ACC112 (cell line): Measurements from ENCODE around the gene PLAAT3.
"Not testable (repeated sequence)": the region's sequence is repeated elsewhere in the genome, so short reads cannot be mapped to it uniquely, and the experiment has no call there.

Experiments
- H2AFZ ChIP-seq: fragments of 200-600 bp; sonication (generic); one replicate; pipeline ENCODE4 v1.6.0; 2017; ENCODE audit warnings: antibody characterized with exemption, low read length; ENCODE audit not compliant: unreplicated experiment
- H3K27ac ChIP-seq: fragments of 200-600 bp; sonication (generic); 2 replicates; pipeline ENCODE4 v1.5.1; 2014; ENCODE audit warnings: low read depth, mild to moderate bottlenecking, antibody characterized with exemption, low read length, moderate library complexity
- H3K27me3 ChIP-seq: fragments of 200-600 bp; sonication (generic); 2 replicates; pipeline ENCODE4 v1.6.1; 2014; ENCODE audit warnings: mild to moderate bottlenecking, antibody characterized with exemption, low read length, moderate library complexity, mixed read lengths; ENCODE audit not compliant: insufficient read depth
- H3K36me3 ChIP-seq: fragments of 200-600 bp; sonication (generic); 2 replicates; pipeline ENCODE4 v1.6.1; 2016; ENCODE audit warnings: mild to moderate bottlenecking, antibody characterized with exemption, low read length, moderate library complexity, mixed read lengths; ENCODE audit not compliant: insufficient read depth
- H3K4me1 ChIP-seq: fragments of 200-600 bp; sonication (generic); one replicate; pipeline ENCODE4 v1.6.1; 2016; ENCODE audit warnings: low read length, mixed read lengths; ENCODE audit not compliant: insufficient read depth, unreplicated experiment, control insufficient read depth
- H3K4me3 ChIP-seq: fragments of 200-600 bp; sonication (generic); 2 replicates; pipeline ENCODE4 v1.5.1; 2014; ENCODE audit warnings: mild to moderate bottlenecking, low read depth, low read length
- H3K79me2 ChIP-seq: fragments of 200-600 bp; sonication (generic); one replicate; pipeline ENCODE4 v1.6.0; 2016; ENCODE audit warnings: low read length; ENCODE audit not compliant: control insufficient read depth, unreplicated experiment, insufficient read depth

The PLAAT3 gene

DNA sequence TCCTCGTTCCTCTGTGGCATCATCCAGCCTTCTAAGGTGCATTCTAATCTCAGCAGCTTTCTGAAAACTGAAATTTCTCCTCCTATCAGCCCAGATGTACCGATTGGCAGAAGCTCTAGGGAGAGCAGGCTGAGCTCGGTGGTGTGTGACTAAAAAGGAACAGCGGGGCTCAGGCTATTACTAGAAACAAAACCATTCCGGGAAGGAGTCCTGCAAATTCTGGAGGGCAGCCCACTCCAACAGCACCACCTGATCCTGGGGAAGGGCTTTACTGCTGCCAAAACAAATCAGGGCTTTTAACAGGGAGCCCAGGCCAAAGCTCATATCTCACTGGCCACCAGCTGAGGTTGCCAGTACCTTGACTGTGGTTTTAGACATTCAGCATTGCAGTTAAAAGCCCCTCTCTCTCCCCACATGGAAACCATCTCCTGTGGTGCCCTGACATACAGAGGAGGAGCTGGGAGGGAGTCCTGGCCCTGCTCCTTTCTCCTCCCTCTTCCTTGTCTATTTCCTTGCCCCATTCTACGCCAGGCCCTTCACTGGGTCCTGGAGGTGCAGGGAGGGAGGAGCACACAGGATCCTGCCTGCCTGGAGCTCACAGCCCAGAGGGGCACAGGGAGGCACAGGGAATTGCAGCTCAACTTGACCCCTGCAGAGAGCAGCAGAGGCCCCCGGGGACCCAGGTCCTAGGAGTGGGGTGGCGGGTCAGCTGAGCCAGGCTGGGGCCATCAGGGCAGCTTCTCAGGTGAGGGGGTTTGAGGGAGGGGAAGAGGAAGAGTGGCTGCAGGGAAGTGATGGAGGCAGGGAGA, 76.7 kb downstream of the PLAAT3 start:
- H2AFZ ChIP-seq: peak overlapping the region; percentile 36
- no peaks in the 10 kb centered on the region for H3K79me2 ChIP-seq
- H3K27ac ChIP-seq: peak overlapping the region; percentile 49
- peak overlapping the region; percentile 71 for H3K4me3 ChIP-seq
- H3K27me3 ChIP-seq: no peaks in the 10 kb centered on the region
- peaks cover 21% of the 10 kb centered on the region for H3K4me1 ChIP-seq
- no peaks in the 10 kb centered on the region for H3K36me3 ChIP-seq

DNA sequence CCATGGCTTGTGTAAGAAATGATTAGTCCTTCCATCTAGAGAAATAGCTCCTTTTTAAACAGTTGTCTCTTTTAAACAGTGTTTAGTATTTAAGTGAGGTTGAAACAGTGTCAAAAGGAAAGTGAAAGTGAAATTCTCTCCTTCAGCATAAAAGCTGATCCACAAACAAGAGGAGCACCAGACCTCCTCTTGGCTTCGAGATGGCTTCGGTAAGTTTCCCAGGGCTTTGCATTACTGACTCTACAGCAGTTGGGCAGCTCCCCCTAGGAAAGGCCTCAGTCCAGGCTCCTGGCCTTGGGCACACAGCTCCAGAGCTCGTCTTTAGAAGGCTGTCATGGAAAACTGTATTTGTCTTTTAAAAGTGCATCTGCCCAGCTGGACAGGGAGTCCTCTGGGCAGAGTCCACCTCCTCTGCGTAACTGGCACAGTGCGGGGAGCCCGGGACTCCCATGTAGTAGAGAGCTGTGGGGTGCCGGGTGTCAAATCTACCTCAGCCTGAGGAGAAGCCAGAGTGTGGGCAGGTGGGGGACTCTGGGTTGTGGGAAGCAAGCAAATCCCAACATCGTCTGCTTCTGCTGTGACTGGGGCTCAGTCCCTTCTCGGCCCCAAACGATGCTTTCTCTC, 77.5 kb downstream of the PLAAT3 start, which contains the start of gene PLAAT4:
Gene PLAAT4, plus strand, starts transcription at position 140 of the 624 bp plus-strand sequence. Its CDS starts 61 bp downstream, at position 201.
- peaks cover 28% of the 10 kb centered on the region for H3K4me1 ChIP-seq
- peak within 1 kb of the TSS; percentile 49 for H3K27ac ChIP-seq
- H3K79me2 ChIP-seq: no peaks in the 10 kb centered on the region
- H3K4me3 ChIP-seq: peak within 1 kb of the TSS; percentile 71
- H2AFZ ChIP-seq: peak within 1 kb of the TSS; percentile 36
- H3K36me3 ChIP-seq: no peaks in the 10 kb centered on the region
- no peaks in the 10 kb centered on the region for H3K27me3 ChIP-seq

DNA sequence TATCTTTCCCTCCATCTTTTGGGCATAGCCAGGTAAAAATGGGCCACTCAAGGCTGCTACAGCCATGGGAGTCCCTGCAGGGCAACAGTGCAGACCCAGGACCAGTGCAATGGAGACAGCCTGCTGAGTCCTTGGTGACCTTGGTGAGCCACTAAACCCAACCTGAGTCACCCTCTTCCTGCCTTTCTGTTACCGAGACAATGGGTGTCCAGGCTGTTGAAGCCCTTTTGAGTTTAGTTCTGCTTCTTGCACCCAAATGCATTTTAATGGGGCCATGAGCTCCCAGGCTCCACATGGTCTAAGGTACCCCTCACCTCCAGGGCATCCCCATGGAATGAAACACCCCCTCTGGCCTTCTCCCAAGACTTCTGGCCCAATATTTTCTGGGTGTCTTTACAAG, 78.5 kb downstream of the PLAAT3 start:
- no peak overlapping the region for H2AFZ ChIP-seq

DNA sequence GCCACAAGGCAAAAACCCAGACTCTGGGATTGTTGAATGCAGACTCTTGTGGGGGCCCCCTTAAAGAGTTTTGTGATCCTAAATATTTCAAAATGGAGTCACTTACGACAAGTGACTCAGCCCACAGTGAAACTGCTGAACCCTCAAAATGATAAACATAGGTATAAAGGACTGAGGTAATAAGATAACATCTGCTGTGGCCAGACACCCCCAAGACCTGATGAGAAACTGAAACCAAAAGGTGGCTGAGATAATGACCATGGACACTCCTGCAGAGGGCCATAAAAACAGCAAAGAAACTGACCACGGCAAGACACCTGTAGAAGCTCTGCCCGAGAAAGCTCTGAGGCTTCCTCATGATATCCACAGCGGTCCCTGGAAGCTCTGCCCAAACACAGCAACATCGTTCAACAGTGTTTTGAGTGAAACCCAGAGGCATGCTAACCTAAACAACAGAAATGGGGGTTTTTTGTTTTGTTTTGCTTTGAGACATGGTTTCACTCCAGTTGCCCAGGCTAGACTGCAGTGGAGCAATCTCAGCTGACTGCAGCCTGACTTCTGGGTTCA, 79.3 kb downstream of the PLAAT3 start:
- Histone ChIP-seq H3K79me2 (no peaks in the 10 kb centered on the region), H3K4me3 (no peak overlapping the region), H3K27me3 (no peaks in the 10 kb centered on the region), H3K4me1 (peaks cover 35% of the 10 kb centered on the region), H3K27ac (no peak overlapping the region), H2AFZ (no peak overlapping the region), H3K36me3 (no peaks in the 10 kb centered on the region)

More for the DNA sequence above, 78.5 kb downstream of the PLAAT3 start:
- no peak overlapping the region for H3K27ac ChIP-seq
- no peaks in the 10 kb centered on the region for H3K27me3 ChIP-seq
- no peak overlapping the region for H3K4me3 ChIP-seq
- H3K4me1 ChIP-seq: peaks cover 35% of the 10 kb centered on the region
- H3K36me3 ChIP-seq: no peaks in the 10 kb centered on the region
- H3K79me2 ChIP-seq: no peaks in the 10 kb centered on the region

DNA sequence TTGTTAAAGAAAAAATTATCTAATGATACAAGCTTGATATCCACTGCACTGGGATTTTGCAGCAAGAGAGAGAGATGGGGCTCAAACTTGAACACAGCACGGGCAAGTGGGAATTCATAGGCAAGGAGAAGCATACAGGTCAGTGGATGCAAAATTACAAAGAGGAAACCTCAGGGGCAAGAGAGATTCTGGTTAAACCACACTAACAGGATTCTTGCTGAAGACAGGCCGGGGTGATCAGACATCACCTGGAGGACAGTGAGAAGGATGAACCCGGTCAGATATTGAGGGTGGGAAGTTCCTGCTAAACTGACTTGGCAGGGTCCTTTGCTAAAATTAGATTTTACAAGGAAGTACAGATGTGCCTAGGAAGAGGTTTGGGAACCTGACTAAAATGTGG, 80.2 kb downstream of the PLAAT3 start:
- no peak overlapping the region for H3K27ac ChIP-seq
- H2AFZ ChIP-seq: no peak overlapping the region
- H3K27me3 ChIP-seq: no peaks in the 10 kb centered on the region
- no peaks in the 10 kb centered on the region for H3K36me3 ChIP-seq
- no peaks in the 10 kb centered on the region for H3K79me2 ChIP-seq
- peaks cover 35% of the 10 kb centered on the region for H3K4me1 ChIP-seq
- H3K4me3 ChIP-seq: no peak overlapping the region

DNA sequence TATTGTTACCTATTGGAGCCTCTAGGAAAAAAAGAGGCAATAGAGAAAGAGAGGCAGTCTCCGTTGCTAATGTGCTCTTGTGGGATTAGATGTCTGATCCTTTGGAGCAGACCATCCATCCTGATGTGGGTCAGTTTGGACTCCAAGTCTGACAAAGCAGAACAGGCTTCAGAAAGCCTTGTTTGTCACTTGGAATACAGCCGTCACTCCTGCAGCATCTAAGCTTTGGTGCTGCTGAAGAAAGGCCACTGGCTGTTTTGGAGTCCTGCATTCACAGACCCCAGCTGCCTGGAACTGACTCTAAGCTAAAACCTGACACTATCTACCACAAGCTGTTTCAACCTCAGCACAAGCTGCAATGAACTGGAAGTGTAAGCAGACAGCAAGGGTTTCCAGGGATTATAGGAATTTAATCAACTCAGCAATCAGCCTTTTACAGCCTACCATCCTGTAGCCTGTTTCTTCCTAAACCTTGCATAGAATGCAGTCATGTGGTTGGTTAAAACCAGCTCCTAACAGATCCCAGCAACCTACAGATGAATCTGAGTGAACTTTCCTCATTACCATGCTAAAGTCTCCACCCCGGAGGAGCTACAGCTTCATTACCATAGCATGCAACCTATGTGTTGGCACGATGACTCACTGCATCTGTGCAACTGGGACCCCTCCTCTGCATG, 81.3 kb downstream of the PLAAT3 start:
- no peak overlapping the region for H2AFZ ChIP-seq

DNA sequence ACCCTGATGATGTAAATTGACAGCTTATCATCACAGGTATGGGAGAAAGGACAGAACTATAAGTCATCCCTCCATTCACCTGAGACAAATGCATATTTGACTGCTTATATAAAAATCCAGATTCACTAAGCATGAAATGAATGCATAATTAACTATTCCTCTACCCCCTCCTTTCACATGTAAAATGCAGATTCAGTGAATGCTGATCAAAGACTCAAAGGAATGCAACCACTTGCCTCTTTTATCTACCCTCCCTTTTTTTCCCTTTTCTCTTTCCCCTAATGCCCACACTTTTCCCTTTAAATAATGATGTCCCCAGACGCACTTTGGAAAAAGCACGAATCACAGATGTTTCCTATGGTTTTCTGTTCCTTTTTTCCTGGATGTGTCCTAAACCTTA, 82.1 kb downstream of the PLAAT3 start:
- no peaks in the 10 kb centered on the region for H3K79me2 ChIP-seq
- no peak overlapping the region for H3K27ac ChIP-seq
- H3K4me1 ChIP-seq: peaks cover 28% of the 10 kb centered on the region
- H2AFZ ChIP-seq: no peak overlapping the region
- no peaks in the 10 kb centered on the region for H3K27me3 ChIP-seq
- H3K4me3 ChIP-seq: no peak overlapping the region
- H3K36me3 ChIP-seq: no peaks in the 10 kb centered on the region

More for the DNA sequence above, 81.3 kb downstream of the PLAAT3 start:
- H3K4me3 ChIP-seq: no peak overlapping the region
- no peak overlapping the region for H3K27ac ChIP-seq
- no peaks in the 10 kb centered on the region for H3K36me3 ChIP-seq
- no peaks in the 10 kb centered on the region for H3K27me3 ChIP-seq
- no peaks in the 10 kb centered on the region for H3K79me2 ChIP-seq
- peaks cover 35% of the 10 kb centered on the region for H3K4me1 ChIP-seq

DNA sequence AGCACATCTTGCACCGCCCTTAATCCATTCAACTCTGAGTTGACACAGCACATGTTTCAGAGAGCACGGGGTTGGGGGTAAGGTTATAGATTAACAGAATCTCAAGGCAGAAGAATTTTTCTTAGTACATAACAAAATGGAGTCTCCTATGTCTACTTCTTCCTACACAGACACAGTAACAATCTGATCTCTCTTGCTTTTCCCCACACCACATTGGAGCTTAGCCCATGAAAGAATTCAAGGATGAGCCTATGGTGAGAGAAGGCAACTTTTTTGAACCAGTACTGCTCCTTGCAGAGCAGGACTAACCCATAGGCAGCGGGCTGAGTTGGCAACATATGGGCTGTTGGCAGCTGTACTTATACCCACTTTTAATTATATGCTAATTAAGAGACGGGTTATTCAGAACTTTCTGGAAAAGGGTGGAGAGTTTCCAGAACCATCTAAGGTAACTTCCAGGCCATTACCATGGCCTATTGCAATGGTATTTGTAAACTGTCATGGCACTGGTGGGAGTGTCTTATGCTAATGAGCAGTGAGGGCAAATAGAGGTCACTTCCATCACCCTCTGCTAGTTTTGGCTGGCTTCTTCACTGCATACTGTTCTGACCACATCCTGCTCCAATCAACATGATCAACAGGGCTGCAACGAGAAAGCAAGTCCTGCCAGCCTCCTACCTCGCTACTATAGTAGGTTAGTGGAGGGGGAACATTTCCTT, 83.0 kb downstream of the PLAAT3 start:
- H2AFZ ChIP-seq: peak overlapping the region; percentile 66
- H3K36me3 ChIP-seq, H3K27me3 ChIP-seq, H3K4me3 ChIP-seq, H3K79me2 ChIP-seq, H3K27ac ChIP-seq: not testable (repeated sequence)
- H3K4me1 ChIP-seq: peaks cover 26% of the 10 kb centered on the region

DNA sequence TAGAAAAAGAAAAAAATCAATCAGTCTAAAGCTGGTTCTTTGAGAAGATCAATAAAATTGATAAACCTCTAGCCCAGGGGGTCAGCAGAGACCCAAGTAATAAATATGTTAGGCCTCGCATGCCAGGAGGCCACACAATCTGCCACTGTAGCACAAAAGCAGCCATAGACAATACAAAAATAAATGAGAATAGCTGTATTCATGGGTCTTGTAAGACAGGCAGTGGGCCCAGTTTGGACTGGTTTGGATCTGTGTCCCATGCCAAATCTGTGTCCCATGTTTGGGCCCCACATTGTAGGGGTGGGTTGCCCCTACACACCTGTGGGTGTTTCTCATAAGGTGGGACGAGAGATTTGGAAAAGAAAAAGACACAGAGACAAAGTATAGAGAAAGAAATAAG, 84.2 kb downstream of the PLAAT3 start:
- no peaks in the 10 kb centered on the region for H3K27me3 ChIP-seq
- H3K4me1 ChIP-seq: peaks cover 15% of the 10 kb centered on the region
- no peak overlapping the region for H3K4me3 ChIP-seq
- H3K36me3 ChIP-seq: no peaks in the 10 kb centered on the region
- no peak overlapping the region for H3K27ac ChIP-seq
- no peaks in the 10 kb centered on the region for H3K79me2 ChIP-seq
- no peak overlapping the region for H2AFZ ChIP-seq

DNA sequence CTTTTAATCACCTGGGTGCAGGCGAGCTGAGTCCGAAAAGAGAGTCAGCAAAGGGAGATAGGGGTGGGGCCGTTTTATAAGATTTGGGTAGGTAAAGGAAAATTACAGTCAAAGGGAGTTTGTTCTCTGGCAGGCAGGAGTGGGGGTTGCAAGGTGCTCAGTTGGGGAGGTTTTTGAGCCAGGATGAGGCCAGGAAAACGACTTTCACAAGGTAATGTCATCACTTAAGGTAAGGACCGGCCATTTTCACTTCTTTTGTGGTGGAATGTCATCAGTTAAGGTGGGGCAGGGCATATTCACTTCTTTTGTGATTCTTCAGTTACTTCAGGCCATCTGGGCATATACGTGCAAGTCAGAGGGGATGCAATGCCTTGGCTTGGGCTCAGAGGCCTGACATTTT, 84.9 kb downstream of the PLAAT3 start:
- H3K79me2 ChIP-seq, H3K27ac ChIP-seq, H3K4me3 ChIP-seq, H2AFZ ChIP-seq, H3K27me3 ChIP-seq, H3K36me3 ChIP-seq: not testable (repeated sequence)
- peaks cover 14% of the 10 kb centered on the region for H3K4me1 ChIP-seq
